ENCODE measurements around the gene ARHGEF2. TPM values are rescaled to one million over a fixed set of nuclear protein-coding genes. Genes with fewer than 3 reads are reported as not detected.

Gene ARHGEF2
- total RNA-seq, 2 experiments from 2014 or later: 78.8 to 133 TPM

GRCh38 chr1:155929057-155929456, 49.3 kb downstream of the ARHGEF2 start:
- intact Hi-C loops (cut with micrococcal nuclease; ENCODE audit: unreplicated experiment): no loop called here
- TF ChIP-seq EZH2phosphoT487 (IDR thresholded peaks at IDR 0.05; ENCODE audit: borderline replicate concordance, low read depth, low read length) (no peak), CTCF (conservative IDR thresholded peaks at IDR 0.05; ENCODE audit: low read length) (no peak)
- H3K4me1 ChIP-seq (ENCODE audit: insufficient read depth, low read length, poor library complexity, severe bottlenecking): peaks cover 34% of the 10 kb centered on the region
- peaks cover 24% of the 10 kb centered on the region for H4K20me1 ChIP-seq (ENCODE audit: insufficient read depth, low read length)
- H3K4me3 ChIP-seq (ENCODE audit: low read depth, low read length, poor library complexity, severe bottlenecking): no peak overlapping the region
- no peaks in the 10 kb centered on the region for H3K9me2 ChIP-seq (ENCODE audit: insufficient read depth, low read length)
- H2AFZ ChIP-seq (ENCODE audit: low read length): no peak overlapping the region
- CTCF ChIA-PET (ENCODE audit: unreplicated experiment): no interaction called here
- POLR2A ChIA-PET: no interaction called here
- H3K4me2 ChIP-seq (ENCODE audit: low read length): no peak overlapping the region
- no peak overlapping the region for H3K27ac ChIP-seq (ENCODE audit: low read depth, low read length, poor library complexity, severe bottlenecking)
- peaks cover 78% of the 10 kb centered on the region for H3K79me2 ChIP-seq (ENCODE audit: insufficient read depth, low read depth, low read length)
- no peak for DNase-seq (ENCODE audit: low spot score)
- H3K36me3 ChIP-seq (ENCODE audit: insufficient read depth, low read length): peaks cover 99% of the 10 kb centered on the region
- H3K9me3 ChIP-seq (ENCODE audit: low read length): no peaks in the 10 kb centered on the region
- BruUV-seq (replicated peaks): no TSS peak

DNA sequence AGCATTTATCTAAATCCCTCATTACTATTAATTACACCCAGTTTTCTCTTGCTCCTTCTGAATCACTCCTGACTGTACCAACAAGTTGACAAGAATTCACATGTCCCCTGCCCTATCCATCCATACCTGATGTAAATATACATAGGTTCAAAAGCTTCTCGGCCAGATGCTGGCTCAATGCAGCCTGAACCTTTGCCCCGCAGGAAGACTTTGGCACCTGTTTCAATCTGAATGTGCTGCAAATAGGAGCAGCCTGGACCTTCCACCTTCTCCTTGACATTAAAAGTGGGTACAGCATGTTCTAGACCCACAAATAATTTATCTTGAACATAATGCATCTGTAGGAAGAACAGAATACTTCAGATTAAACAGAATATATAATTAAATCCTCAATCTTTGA, 52.8 kb downstream of the ARHGEF2 start:
- CTCF ChIA-PET (ENCODE audit: unreplicated experiment): no interaction called here
- no peak overlapping the region for H3K27ac ChIP-seq (ENCODE audit: low read depth, low read length, poor library complexity, severe bottlenecking)
- BruUV-seq (replicated peaks): no TSS peak
- intact Hi-C loops (cut with micrococcal nuclease; ENCODE audit: unreplicated experiment): no loop called here
- H3K4me1 ChIP-seq (ENCODE audit: insufficient read depth, low read length, poor library complexity, severe bottlenecking): peaks cover 5% of the 10 kb centered on the region
- H4K20me1 ChIP-seq (ENCODE audit: insufficient read depth, low read length): peaks cover 7% of the 10 kb centered on the region; the same call in 1 of the 2 replicates
- H2AFZ ChIP-seq (ENCODE audit: low read length): no peak overlapping the region
- TF ChIP-seq EZH2phosphoT487 (IDR thresholded peaks at IDR 0.05; ENCODE audit: borderline replicate concordance, low read depth, low read length) (no peak), CTCF (conservative IDR thresholded peaks at IDR 0.05; ENCODE audit: low read length) (no peak)
- no peak overlapping the region for H3K4me3 ChIP-seq (ENCODE audit: low read depth, low read length, poor library complexity, severe bottlenecking)
- H3K9me2 ChIP-seq (ENCODE audit: insufficient read depth, low read length): no peaks in the 10 kb centered on the region
- no peak for DNase-seq (ENCODE audit: low spot score)
- peaks cover 70% of the 10 kb centered on the region for H3K79me2 ChIP-seq (ENCODE audit: insufficient read depth, low read depth, low read length)
- H3K4me2 ChIP-seq (ENCODE audit: low read length): no peak overlapping the region
- peaks cover 99% of the 10 kb centered on the region for H3K36me3 ChIP-seq (ENCODE audit: insufficient read depth, low read length)
- H3K9me3 ChIP-seq (ENCODE audit: low read length): no peaks in the 10 kb centered on the region
- POLR2A ChIA-PET: no interaction called here

GRCh38 chr1:155920717-155921116, 57.6 kb downstream of the ARHGEF2 start:
- BruUV-seq (replicated peaks): no TSS peak
- intact Hi-C loops (cut with micrococcal nuclease; ENCODE audit: unreplicated experiment): no loop called here
- Histone ChIP-seq H3K4me3 (ENCODE audit: low read depth, low read length, poor library complexity, severe bottlenecking) (no peak overlapping the region), H4K20me1 (ENCODE audit: insufficient read depth, low read length) (no peaks in the 10 kb centered on the region), H2AFZ (ENCODE audit: low read length) (no peak overlapping the region), H3K9me3 (ENCODE audit: low read length) (no peaks in the 10 kb centered on the region), H3K4me1 (ENCODE audit: insufficient read depth, low read length, poor library complexity, severe bottlenecking) (no peaks in the 10 kb centered on the region), H3K4me2 (ENCODE audit: low read length) (no peak overlapping the region), H3K27ac (ENCODE audit: low read depth, low read length, poor library complexity, severe bottlenecking) (no peak overlapping the region), H3K79me2 (ENCODE audit: insufficient read depth, low read depth, low read length) (peaks cover 32% of the 10 kb centered on the region; the same call in 1 of the 2 replicates), H3K36me3 (ENCODE audit: insufficient read depth, low read length) (peaks cover 98% of the 10 kb centered on the region), H3K9me2 (ENCODE audit: insufficient read depth, low read length) (no peaks in the 10 kb centered on the region)
- ChIA-PET CTCF (ENCODE audit: unreplicated experiment) (no interaction called here), POLR2A (interaction anchor here (0.5 to 1.0 kb wide), 2 partner anchors 15 to 81 kb away, joined by 3 to 4 read pairs; no protein-coding TSS in a partner anchor)
- DNase-seq (ENCODE audit: low spot score): no peak
- TF ChIP-seq CTCF (conservative IDR thresholded peaks at IDR 0.05; ENCODE audit: low read length) (no peak), EZH2phosphoT487 (IDR thresholded peaks at IDR 0.05; ENCODE audit: borderline replicate concordance, low read depth, low read length) (no peak)
